AG09309 (cell line): ENCODE data around the gene ARPC4.

Experiments
- DNase-seq: peaks from one replicate; pipeline ENCODE4 v3.0.0-alpha.2; 2010; ENCODE audit warnings: low read depth
- H3K4me3 ChIP-seq: 2 replicates; pipeline ENCODE4 v1.5.1; 2011; ENCODE audit warnings: mild to moderate bottlenecking, low read depth, low read length, moderate library complexity; ENCODE audit not compliant: control insufficient read depth
- CTCF ChIP-seq: IDR thresholded peaks from 2 replicates; pipeline ENCODE4 v1.5.1; 2011; ENCODE audit warnings: mild to moderate bottlenecking, low read depth, low read length, inconsistent platforms; ENCODE audit not compliant: insufficient read depth, control insufficient read depth; ENCODE audit errors: missing control alignments

ARPC4 gene

GRCh38 chr3:9781978-9782603 lies 10.8 kb upstream of the ARPC4 start:
- no peak for DNase-seq
- TF ChIP-seq CTCF: no peak
- H3K4me3 ChIP-seq: no peak overlapping the region

GRCh38 chr3:9782770-9783169 lies 10.1 kb upstream of the ARPC4 start:
- no peak overlapping the region for H3K4me3 ChIP-seq
- no peak for DNase-seq
- no peak for TF ChIP-seq CTCF

- no peak for DNase-seq
- no peak for TF ChIP-seq CTCF
- H3K4me3 ChIP-seq: no peak overlapping the region
These were observed 8.9 kb upstream of the ARPC4 start for GRCh38 chr3:9783954-9784353.

GRCh38 chr3:9784965-9785364 lies 7.9 kb upstream of the ARPC4 start:
- no peak for TF ChIP-seq CTCF
- no peak for DNase-seq
- no peak overlapping the region for H3K4me3 ChIP-seq

GRCh38 chr3:9785602-9786001 lies 7.3 kb upstream of the ARPC4 start:
- TF ChIP-seq CTCF: no peak
- no peak for DNase-seq
- H3K4me3 ChIP-seq: no peak overlapping the region

GRCh38 chr3:9786209-9786739 lies 6.6 kb upstream of the ARPC4 start:
- H3K4me3 ChIP-seq: no peak overlapping the region
- DNase-seq: no peak
- no peak for TF ChIP-seq CTCF
